HFF-Myc (cell line): ENCODE data around the gene SPG7.

Experiments used
- DNase-seq: peaks from one replicate; pipeline ENCODE4 v3.0.0-alpha.2; 2011; ENCODE audit warnings: low read depth; ENCODE audit errors: extremely low read depth
- H3K4me3 ChIP-seq: replicated peaks from 2 replicates; pipeline ENCODE4 v1.5.1; 2011; ENCODE audit warnings: low read depth, mild to moderate bottlenecking, control low read depth, low read length
- CTCF ChIP-seq: IDR thresholded peaks from 2 replicates; pipeline ENCODE4 v1.5.1; 2012; ENCODE audit warnings: mild to moderate bottlenecking, low read depth, low read length, control low read depth; ENCODE audit errors: missing control alignments

The SPG7 gene

GRCh38 chr16:89538286-89538685 lies 30.1 kb downstream of the SPG7 start:
- DNase-seq: no peak
- TF ChIP-seq CTCF: no peak
- no peak overlapping the region for H3K4me3 ChIP-seq

GRCh38 chr16:89540557-89540956 lies 32.4 kb downstream of the SPG7 start:
- DNase-seq: no peak
- no peak overlapping the region for H3K4me3 ChIP-seq
- no peak for TF ChIP-seq CTCF

- no peak for DNase-seq
- no peak for TF ChIP-seq CTCF
- no peak overlapping the region for H3K4me3 ChIP-seq
Measured at GRCh38 chr16:89541792-89542191, 33.6 kb downstream of the SPG7 start.

GRCh38 chr16:89544113-89544512 lies 35.9 kb downstream of the SPG7 start:
- DNase-seq: no peak
- TF ChIP-seq CTCF: no peak
- no peak overlapping the region for H3K4me3 ChIP-seq

GRCh38 chr16:89544713-89545043 lies 36.5 kb downstream of the SPG7 start:
- TF ChIP-seq CTCF: no peak
- H3K4me3 ChIP-seq: no peak overlapping the region
- no peak for DNase-seq

- TF ChIP-seq CTCF: no peak
- DNase-seq: no peak
- H3K4me3 ChIP-seq: no peak overlapping the region
Measured at GRCh38 chr16:89545044-89545830, 37.0 kb downstream of the SPG7 start.
